ENCODE results near the gene UNC5A. TPM values are rescaled to one million over a fixed set of nuclear protein-coding genes. Genes with fewer than 3 reads are reported as not detected.

Gene UNC5A
- total RNA-seq, 1 donor from 2014 or later: 0.21 TPM

DNA sequence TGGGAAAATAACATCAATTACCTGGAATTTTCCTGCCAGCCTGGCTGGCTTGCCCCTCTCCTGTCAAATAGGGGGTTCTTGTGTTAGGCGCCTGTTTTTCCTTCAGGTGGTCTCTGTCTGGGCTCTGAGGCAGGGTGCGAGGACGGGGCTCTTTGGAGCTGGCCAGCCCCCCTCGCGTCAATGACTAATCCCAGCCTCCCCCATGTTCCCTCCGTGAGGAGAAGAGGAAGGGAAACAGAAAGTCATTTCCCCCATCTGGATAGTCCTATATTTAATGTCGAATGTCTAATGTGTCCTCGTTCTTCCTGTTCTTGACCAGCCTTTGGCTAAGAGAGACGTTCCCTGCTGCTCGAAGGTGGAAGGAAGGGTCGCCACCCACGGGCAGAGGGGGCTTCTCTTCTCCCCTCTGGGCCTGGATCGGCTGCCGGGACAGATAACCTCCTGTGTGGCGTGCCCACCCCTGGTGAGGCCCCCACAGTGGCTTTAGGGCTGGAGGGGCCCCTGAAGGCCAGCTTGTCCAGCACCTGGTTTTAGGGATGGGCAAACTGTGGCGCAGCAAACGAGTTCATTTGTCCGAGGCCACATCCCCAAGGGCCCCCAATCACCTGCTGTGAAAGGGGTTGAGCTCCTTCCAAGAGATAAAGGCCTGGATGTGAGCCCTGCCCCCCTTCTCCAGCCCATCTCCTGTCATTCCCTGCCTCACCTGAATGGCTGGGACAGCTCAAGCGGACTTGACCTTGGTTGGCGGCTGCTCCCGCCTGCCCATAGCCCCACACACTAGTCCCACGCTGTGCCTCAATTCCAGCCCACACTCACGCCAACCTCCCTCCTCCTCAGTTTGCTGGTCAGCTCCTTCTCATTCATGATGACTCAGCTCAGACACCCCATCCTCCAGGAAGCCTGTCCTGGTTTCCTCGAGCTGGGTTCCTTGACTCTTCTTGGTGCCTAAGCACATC lies 35.9 kb upstream of the UNC5A start:
- H3K36me3 ChIP-seq: no peaks in the 10 kb centered on the region
- no peak overlapping the region for H3K4me3 ChIP-seq
- TF ChIP-seq, protein P1, sequence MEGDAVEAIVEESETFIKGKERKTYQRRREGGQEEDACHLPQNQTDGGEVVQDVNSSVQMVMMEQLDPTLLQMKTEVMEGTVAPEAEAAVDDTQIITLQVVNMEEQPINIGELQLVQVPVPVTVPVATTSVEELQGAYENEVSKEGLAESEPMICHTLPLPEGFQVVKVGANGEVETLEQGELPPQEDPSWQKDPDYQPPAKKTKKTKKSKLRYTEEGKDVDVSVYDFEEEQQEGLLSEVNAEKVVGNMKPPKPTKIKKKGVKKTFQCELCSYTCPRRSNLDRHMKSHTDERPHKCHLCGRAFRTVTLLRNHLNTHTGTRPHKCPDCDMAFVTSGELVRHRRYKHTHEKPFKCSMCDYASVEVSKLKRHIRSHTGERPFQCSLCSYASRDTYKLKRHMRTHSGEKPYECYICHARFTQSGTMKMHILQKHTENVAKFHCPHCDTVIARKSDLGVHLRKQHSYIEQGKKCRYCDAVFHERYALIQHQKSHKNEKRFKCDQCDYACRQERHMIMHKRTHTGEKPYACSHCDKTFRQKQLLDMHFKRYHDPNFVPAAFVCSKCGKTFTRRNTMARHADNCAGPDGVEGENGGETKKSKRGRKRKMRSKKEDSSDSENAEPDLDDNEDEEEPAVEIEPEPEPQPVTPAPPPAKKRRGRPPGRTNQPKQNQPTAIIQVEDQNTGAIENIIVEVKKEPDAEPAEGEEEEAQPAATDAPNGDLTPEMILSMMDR (IDR thresholded peaks at IDR 0.05): no peak
- no peaks in the 10 kb centered on the region for H3K4me1 ChIP-seq
- peaks cover 33% of the 10 kb centered on the region for H3K27me3 ChIP-seq (ENCODE audit: low read depth)
- ATAC-seq (peak in 1 of 2 donors; percentile 48), DNase-seq (no peak)
- intact Hi-C loops (cut with DNase I): no loop called here
- no peak overlapping the region for H3K27ac ChIP-seq
- H3K9me3 ChIP-seq: no peaks in the 10 kb centered on the region

DNA sequence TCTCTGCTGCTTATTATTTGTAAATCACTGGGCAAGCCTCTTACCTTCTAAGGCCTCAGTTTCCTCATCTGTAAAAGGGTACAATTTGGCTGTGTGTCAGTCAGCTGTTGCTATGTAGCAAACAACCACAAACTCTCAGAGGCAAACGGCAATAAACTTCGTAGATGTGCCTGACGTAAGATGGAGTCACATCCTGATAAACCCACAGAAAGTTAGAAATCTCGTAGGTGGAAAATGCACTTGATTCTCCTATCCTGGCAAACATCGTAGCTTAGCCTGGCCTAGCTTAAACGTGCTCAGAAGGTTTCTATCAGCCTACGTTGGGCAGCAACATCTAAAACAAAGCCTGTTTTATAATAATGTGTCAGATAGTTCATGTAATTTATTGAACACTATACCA lies 35.0 kb upstream of the UNC5A start:
- Histone ChIP-seq H3K27me3 (ENCODE audit: low read depth) (peaks cover 39% of the 10 kb centered on the region), H3K9me3 (no peaks in the 10 kb centered on the region), H3K4me3 (no peak overlapping the region), H3K27ac (no peak overlapping the region), H3K36me3 (no peaks in the 10 kb centered on the region), H3K4me1 (peaks cover 2% of the 10 kb centered on the region)
- TF ChIP-seq, protein P1 (IDR thresholded peaks at IDR 0.05): no peak
- DNase-seq (no peak), ATAC-seq (no peak)
- intact Hi-C loops (cut with DNase I): no loop called here

DNA sequence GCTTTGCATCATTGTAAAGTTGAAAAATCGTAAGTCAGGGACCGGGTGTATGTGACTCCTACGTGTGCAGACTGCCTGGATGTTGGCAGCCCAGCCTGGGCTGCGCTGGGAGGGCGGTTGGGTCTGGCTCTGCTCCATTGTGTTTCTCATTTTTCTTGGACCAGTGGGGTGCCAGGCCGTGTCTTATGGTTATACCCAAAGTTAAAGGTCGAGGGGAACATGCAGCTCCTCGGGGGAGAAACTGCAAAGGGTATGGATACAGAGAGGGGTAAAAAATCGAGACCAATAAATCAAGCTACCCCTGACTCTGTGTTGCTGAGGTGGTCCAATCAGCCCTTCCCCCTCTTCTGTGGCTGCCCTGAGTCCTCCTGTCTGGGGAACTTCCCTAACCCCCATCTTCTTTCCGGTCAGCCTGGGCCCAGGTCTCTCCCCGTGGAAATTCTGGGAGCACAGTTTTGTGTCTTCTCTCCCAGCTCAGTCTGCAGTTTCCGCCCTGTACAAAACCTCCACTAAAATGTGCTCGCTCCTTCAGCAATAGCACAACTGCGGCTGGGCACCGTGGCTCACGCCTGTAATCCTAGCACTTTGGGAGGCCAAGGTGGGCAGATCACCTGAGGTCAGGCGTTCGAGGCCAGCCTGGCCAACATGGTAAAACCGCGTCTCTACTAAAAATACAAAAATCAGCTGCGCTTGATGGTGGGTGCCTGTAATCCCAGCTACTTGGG lies 34.1 kb upstream of the UNC5A start:
- H3K27ac ChIP-seq: no peak overlapping the region
- intact Hi-C loops (cut with DNase I): no loop called here
- H3K36me3 ChIP-seq: no peaks in the 10 kb centered on the region
- TF ChIP-seq, protein P1 (IDR thresholded peaks at IDR 0.05): no peak
- no peak for ATAC-seq
- peaks cover 10% of the 10 kb centered on the region for H3K4me1 ChIP-seq
- DNase-seq: no peak
- H3K4me3 ChIP-seq: no peak overlapping the region
- H3K9me3 ChIP-seq: no peaks in the 10 kb centered on the region
- peaks cover 42% of the 10 kb centered on the region for H3K27me3 ChIP-seq (ENCODE audit: low read depth)

- Histone ChIP-seq H3K27me3 (ENCODE audit: low read depth) (peaks cover 42% of the 10 kb centered on the region), H3K4me1 (peaks cover 14% of the 10 kb centered on the region), H3K36me3 (no peaks in the 10 kb centered on the region), H3K9me3 (no peaks in the 10 kb centered on the region), H3K27ac (no peak overlapping the region), H3K4me3 (no peak overlapping the region)
- intact Hi-C loops (cut with DNase I): no loop called here
- DNase-seq (no peak), ATAC-seq (no peak)
- TF ChIP-seq, protein P1 (IDR thresholded peaks at IDR 0.05): no peak
These were observed 33.4 kb upstream of the UNC5A start for GRCh38 chr5:176776916-176777315.

DNA sequence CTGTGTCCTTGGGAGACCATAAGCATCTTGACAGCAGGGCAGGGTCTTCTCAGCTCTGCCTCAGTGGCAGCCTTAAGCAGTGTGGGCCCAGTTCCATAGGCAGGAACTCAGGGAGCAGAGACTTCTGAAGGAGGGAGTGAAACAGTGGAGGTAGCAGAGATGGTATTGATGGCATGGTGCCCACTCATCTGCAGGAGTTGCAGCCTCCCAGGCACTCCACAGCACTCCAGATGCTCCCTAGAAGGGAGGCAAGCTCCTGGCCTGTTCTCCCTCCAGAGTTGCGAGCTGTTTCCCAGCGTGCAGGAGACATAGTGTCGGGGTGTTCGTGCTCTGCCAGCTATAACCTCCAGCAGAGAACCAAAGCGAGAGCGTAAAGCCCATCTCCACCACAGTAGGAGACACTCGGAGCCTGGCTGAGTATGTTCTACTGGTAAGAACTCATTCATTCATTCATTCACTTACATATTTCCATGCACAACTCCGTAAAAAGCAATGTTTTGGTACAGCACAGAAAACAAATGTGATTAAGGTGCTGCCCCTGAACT lies 31.4 kb upstream of the UNC5A start:
- H3K27me3 ChIP-seq (ENCODE audit: low read depth): peaks cover 41% of the 10 kb centered on the region
- intact Hi-C loops (cut with DNase I): no loop called here
- no peak overlapping the region for H3K27ac ChIP-seq
- H3K4me3 ChIP-seq: no peak overlapping the region
- TF ChIP-seq, protein P1 (IDR thresholded peaks at IDR 0.05): no peak
- no peaks in the 10 kb centered on the region for H3K9me3 ChIP-seq
- no peaks in the 10 kb centered on the region for H3K36me3 ChIP-seq
- DNase-seq (no peak), ATAC-seq (no peak)
- peaks cover 14% of the 10 kb centered on the region for H3K4me1 ChIP-seq

All from lower lobe of right lung (tissue), 2 donors.